ENCODE results near the gene NELL1. TPM values are rescaled to one million over a fixed set of nuclear protein-coding genes. Genes with fewer than 3 reads are reported as not detected.

The NELL1 gene
- total and polyA plus RNA-seq, 2 donors (not counting 3 experiments of a cell fraction or from before 2014, with no cell fraction given) = not detected

- ChIA-PET CTCF (no interaction called here), POLR2A (no interaction called here)
- no peak overlapping the region for H3K4me2 ChIP-seq (ENCODE audit: insufficient read depth, low read length)
- no peak overlapping the region for H3K4me3 ChIP-seq (replicated peaks in 1 of 3; ENCODE audit: insufficient read depth in 1 of 3, low read depth in 1 of 3, low read length in 3 of 3)
- H3K9ac ChIP-seq (replicated peaks; ENCODE audit: extremely low read depth, insufficient read depth, low read length) = no peak overlapping the region
- H3K79me2 ChIP-seq (ENCODE audit: control insufficient read depth, insufficient read depth, low read length) = no peaks in the 10 kb centered on the region
- H4K20me1 ChIP-seq (replicated peaks; ENCODE audit: control insufficient read depth, extremely low read depth, insufficient read depth, low read length) = no peaks in the 10 kb centered on the region
- no peak overlapping the region for H2AFZ ChIP-seq (ENCODE audit: low read depth, low read length)
- peaks cover 8% of the 10 kb centered on the region for H3K9me3 ChIP-seq (replicated peaks; ENCODE audit: control insufficient read depth, insufficient read depth, low read length)
- BruUV-seq (replicated peaks) = no TSS peak
- dilution Hi-C loops (cut with MboI; ENCODE audit: extremely low pct_ligation_motif_present, low sequenced_read_pairs) (no loop called here), intact Hi-C loops (cut with micrococcal nuclease) (no loop called here)
- no peaks in the 10 kb centered on the region for H3K36me3 ChIP-seq (ENCODE audit: control insufficient read depth in 2 of 2, extremely low read depth in 1 of 2, insufficient read depth in 2 of 2, low read length in 2 of 2)
- no peak overlapping the region for H3K27ac ChIP-seq (ENCODE audit: insufficient read depth, low read depth, low read length)
- no peaks in the 10 kb centered on the region for H3K27me3 ChIP-seq (ENCODE audit: control insufficient read depth in 2 of 2, insufficient read depth in 2 of 2, low read length in 2 of 2)
- TF ChIP-seq GATA2 (IDR thresholded peaks at IDR 0.05; ENCODE audit: insufficient read depth, insufficient read length, low read depth, low read length) (no peak), EZH2 (IDR thresholded peaks at IDR 0.05; ENCODE audit: borderline replicate concordance, low read depth, low read length, severe bottlenecking) (no peak), POLR2A (IDR thresholded peaks at IDR 0.05; ENCODE audit: low read depth, low read length) (no peak), POLR2AphosphoS5 (IDR thresholded peaks at IDR 0.05; ENCODE audit: insufficient read depth, low read depth, low read length) (no peak), CTCF (IDR thresholded peaks at IDR 0.05; ENCODE audit: extremely low read depth in 1 of 2, insufficient read depth in 1 of 2, low read depth in 1 of 2, low read length in 2 of 2) (no peak), MAX (IDR thresholded peaks at IDR 0.05; ENCODE audit: insufficient read depth, insufficient read length) (no peak)
- no peaks in the 10 kb centered on the region for H3K9me1 ChIP-seq (replicated peaks; ENCODE audit: control insufficient read depth, extremely low read depth, insufficient read depth, low read length)
- FAIRE-seq (no peak), DNase-seq (ENCODE audit: low read depth, low spot score) (no peak)
- H3K4me1 ChIP-seq (ENCODE audit: control insufficient read depth, extremely low read depth, insufficient read depth, low read length) = no peaks in the 10 kb centered on the region
Observed at GRCh38 chr11:21278840-21279239, 609.5 kb downstream of the NELL1 start.

- POLR2A ChIA-PET = no interaction called here
- Histone ChIP-seq H3K79me2 (ENCODE audit: control insufficient read depth, insufficient read depth, low read length) (no peaks in the 10 kb centered on the region), H2AFZ (ENCODE audit: low read depth, low read length) (no peak overlapping the region), H3K27me3 (ENCODE audit: control insufficient read depth in 2 of 2, insufficient read depth in 2 of 2, low read length in 2 of 2) (no peaks in the 10 kb centered on the region), H3K9me1 (replicated peaks; ENCODE audit: control insufficient read depth, extremely low read depth, insufficient read depth, low read length) (no peaks in the 10 kb centered on the region), H3K4me1 (ENCODE audit: control insufficient read depth, extremely low read depth, insufficient read depth, low read length) (no peaks in the 10 kb centered on the region), H3K9ac (replicated peaks; ENCODE audit: extremely low read depth, insufficient read depth, low read length) (no peak overlapping the region), H3K4me3 (replicated peaks in 1 of 3; ENCODE audit: insufficient read depth in 1 of 3, low read depth in 1 of 3, low read length in 3 of 3) (no peak overlapping the region), H3K4me2 (ENCODE audit: insufficient read depth, low read length) (no peak overlapping the region), H3K9me3 (replicated peaks; ENCODE audit: control insufficient read depth, insufficient read depth, low read length) (peaks cover 18% of the 10 kb centered on the region), H4K20me1 (replicated peaks; ENCODE audit: control insufficient read depth, extremely low read depth, insufficient read depth, low read length) (no peaks in the 10 kb centered on the region), H3K27ac (ENCODE audit: insufficient read depth, low read depth, low read length) (no peak overlapping the region), H3K36me3 (ENCODE audit: control insufficient read depth in 2 of 2, extremely low read depth in 1 of 2, insufficient read depth in 2 of 2, low read length in 2 of 2) (no peaks in the 10 kb centered on the region)
- intact Hi-C loops (cut with micrococcal nuclease) (no loop called here), dilution Hi-C loops (cut with MboI; ENCODE audit: extremely low pct_ligation_motif_present, low sequenced_read_pairs) (no loop called here)
- DNase-seq (ENCODE audit: low read depth, low spot score) = no peak
- TF ChIP-seq MAX (IDR thresholded peaks at IDR 0.05; ENCODE audit: insufficient read depth, insufficient read length) (no peak), CTCF (IDR thresholded peaks at IDR 0.05; ENCODE audit: extremely low read depth in 1 of 2, insufficient read depth in 1 of 2, low read depth in 1 of 2, low read length in 2 of 2) (no peak), POLR2A (IDR thresholded peaks at IDR 0.05; ENCODE audit: low read depth, low read length) (no peak), GATA2 (IDR thresholded peaks at IDR 0.05; ENCODE audit: insufficient read depth, insufficient read length, low read depth, low read length) (no peak), JUN (IDR thresholded peaks at IDR 0.05; ENCODE audit: borderline replicate concordance, insufficient read depth, insufficient read length, low read depth) (no peak), MYC (IDR thresholded peaks at IDR 0.05; ENCODE audit: low read depth, low read length) (no peak), EZH2 (IDR thresholded peaks at IDR 0.05; ENCODE audit: borderline replicate concordance, low read depth, low read length, severe bottlenecking) (no peak), FOS (IDR thresholded peaks at IDR 0.05; ENCODE audit: borderline replicate concordance, insufficient read depth, low read length) (no peak), POLR2AphosphoS5 (IDR thresholded peaks at IDR 0.05; ENCODE audit: insufficient read depth, low read depth, low read length) (no peak)
- no TSS peak for BruUV-seq (replicated peaks)
- CTCF ChIA-PET = no interaction called here
- no peak for FAIRE-seq
Observed at GRCh38 chr11:21285104-21285503, 615.7 kb downstream of the NELL1 start.

All from endothelial cell of umbilical vein (primary cell).